ENCODE data around the gene MKS1. TPM values are rescaled to one million over a fixed set of nuclear protein-coding genes. Genes with fewer than 3 reads are reported as not detected.

The MKS1 gene
- total and polyA plus RNA-seq, 5 donors from 2014 or later = 6.2 to 13.4 (median 10.9) TPM

DNA sequence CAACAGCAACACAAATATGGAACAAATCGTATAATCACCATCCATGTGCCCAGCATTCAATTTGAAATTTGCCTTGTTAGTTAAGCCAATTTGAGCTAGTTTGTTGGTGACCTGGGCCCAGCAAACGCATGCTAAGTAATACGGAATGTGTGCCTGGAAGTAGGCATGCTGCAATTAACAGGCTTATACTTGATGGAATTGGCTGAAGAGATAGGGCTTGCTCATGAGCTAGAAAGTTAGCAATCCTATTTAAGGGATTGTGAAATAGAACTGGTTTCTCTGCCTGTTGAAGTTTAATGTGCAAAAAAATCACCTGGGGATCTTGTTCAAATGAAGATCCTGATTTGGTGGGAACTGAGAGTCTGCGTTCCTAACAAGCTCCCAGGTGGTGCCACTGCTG lies 10.8 kb upstream of the MKS1 start:
- H3K27me3 ChIP-seq (ENCODE audit: control insufficient read depth, insufficient read depth, low read length) = peaks cover 9% of the 10 kb centered on the region
- no peak overlapping the region for H3K4me3 Mint-ChIP-seq
- H3K27ac Mint-ChIP-seq = no peak overlapping the region
- no peaks in the 10 kb centered on the region for H3K4me1 Mint-ChIP-seq
- H3K9me3 Mint-ChIP-seq = no peaks in the 10 kb centered on the region
- H3K36me3 Mint-ChIP-seq = no peaks in the 10 kb centered on the region
- H3K27ac ChIP-seq (ENCODE audit: insufficient read depth, low read length, poor library complexity, severe bottlenecking) = no peak overlapping the region
- H3K36me3 ChIP-seq (ENCODE audit: control insufficient read depth, insufficient read depth, low read length) = no peaks in the 10 kb centered on the region
- peaks cover 36% of the 10 kb centered on the region for H3K27me3 Mint-ChIP-seq
- ATAC-seq (ENCODE audit: low read depth in 2 of 2) = no peak
- DNase-seq = no peak
- no peaks in the 10 kb centered on the region for H3K4me1 ChIP-seq (ENCODE audit: control insufficient read depth, insufficient read depth, low read length, poor library complexity, severe bottlenecking)
- H3K4me3 ChIP-seq (ENCODE audit: low read depth, low read length) = no peak overlapping the region
- no peaks in the 10 kb centered on the region for H3K9me3 ChIP-seq (ENCODE audit: control insufficient read depth in 2 of 2, low read length in 2 of 2)

- Mint-ChIP-seq H3K27me3 (peaks cover 33% of the 10 kb centered on the region), H3K4me1 (no peaks in the 10 kb centered on the region), H3K9me3 (no peaks in the 10 kb centered on the region), H3K36me3 (no peaks in the 10 kb centered on the region), H3K27ac (no peak overlapping the region), H3K4me3 (no peak overlapping the region)
- H3K4me1 ChIP-seq (ENCODE audit: control insufficient read depth, insufficient read depth, low read length, poor library complexity, severe bottlenecking) = no peaks in the 10 kb centered on the region
- peaks cover 4% of the 10 kb centered on the region for H3K27me3 ChIP-seq (ENCODE audit: control insufficient read depth, insufficient read depth, low read length)
- ATAC-seq (ENCODE audit: low read depth in 2 of 2) (no peak), DNase-seq (no peak)
- no peak overlapping the region for H3K27ac ChIP-seq (ENCODE audit: insufficient read depth, low read length, poor library complexity, severe bottlenecking)
- no peak overlapping the region for H3K4me3 ChIP-seq (ENCODE audit: low read depth, low read length)
- no peaks in the 10 kb centered on the region for H3K9me3 ChIP-seq (ENCODE audit: control insufficient read depth in 2 of 2, low read length in 2 of 2)
- H3K36me3 ChIP-seq (ENCODE audit: control insufficient read depth, insufficient read depth, low read length) = no peaks in the 10 kb centered on the region
Observed at GRCh38 chr17:58229384-58229783, 10.3 kb upstream of the MKS1 start.

- Histone ChIP-seq H3K27ac (ENCODE audit: insufficient read depth, low read length, poor library complexity, severe bottlenecking) (no peak overlapping the region), H3K9me3 (ENCODE audit: control insufficient read depth in 2 of 2, low read length in 2 of 2) (no peaks in the 10 kb centered on the region), H3K36me3 (ENCODE audit: control insufficient read depth, insufficient read depth, low read length) (no peaks in the 10 kb centered on the region), H3K4me1 (ENCODE audit: control insufficient read depth, insufficient read depth, low read length, poor library complexity, severe bottlenecking) (no peaks in the 10 kb centered on the region), H3K4me3 (ENCODE audit: low read depth, low read length) (no peak overlapping the region), H3K27me3 (ENCODE audit: control insufficient read depth, insufficient read depth, low read length) (peaks cover 4% of the 10 kb centered on the region)
- Mint-ChIP-seq H3K27ac (no peak overlapping the region), H3K4me1 (no peaks in the 10 kb centered on the region), H3K9me3 (no peaks in the 10 kb centered on the region), H3K36me3 (no peaks in the 10 kb centered on the region), H3K27me3 (peaks cover 32% of the 10 kb centered on the region), H3K4me3 (no peak overlapping the region)
- DNase-seq = no peak
- ATAC-seq (ENCODE audit: low read depth in 2 of 2) = no peak
Observed at GRCh38 chr17:58228679-58229078, 9.6 kb upstream of the MKS1 start.

- no peaks in the 10 kb centered on the region for H3K4me1 ChIP-seq (ENCODE audit: control insufficient read depth, insufficient read depth, low read length, poor library complexity, severe bottlenecking)
- H3K9me3 ChIP-seq (ENCODE audit: control insufficient read depth in 2 of 2, low read length in 2 of 2) = no peaks in the 10 kb centered on the region
- peaks cover 4% of the 10 kb centered on the region for H3K27me3 ChIP-seq (ENCODE audit: control insufficient read depth, insufficient read depth, low read length)
- ATAC-seq (ENCODE audit: low read depth in 2 of 2) = no peak
- no peaks in the 10 kb centered on the region for H3K36me3 ChIP-seq (ENCODE audit: control insufficient read depth, insufficient read depth, low read length)
- Mint-ChIP-seq H3K36me3 (no peaks in the 10 kb centered on the region), H3K4me3 (no peak overlapping the region), H3K27me3 (peaks cover 36% of the 10 kb centered on the region), H3K9me3 (no peaks in the 10 kb centered on the region), H3K4me1 (no peaks in the 10 kb centered on the region), H3K27ac (no peak overlapping the region)
- no peak for DNase-seq
- no peak overlapping the region for H3K4me3 ChIP-seq (ENCODE audit: low read depth, low read length)
- H3K27ac ChIP-seq (ENCODE audit: insufficient read depth, low read length, poor library complexity, severe bottlenecking) = no peak overlapping the region
Observed at GRCh38 chr17:58227733-58228132, 8.7 kb upstream of the MKS1 start.

DNA sequence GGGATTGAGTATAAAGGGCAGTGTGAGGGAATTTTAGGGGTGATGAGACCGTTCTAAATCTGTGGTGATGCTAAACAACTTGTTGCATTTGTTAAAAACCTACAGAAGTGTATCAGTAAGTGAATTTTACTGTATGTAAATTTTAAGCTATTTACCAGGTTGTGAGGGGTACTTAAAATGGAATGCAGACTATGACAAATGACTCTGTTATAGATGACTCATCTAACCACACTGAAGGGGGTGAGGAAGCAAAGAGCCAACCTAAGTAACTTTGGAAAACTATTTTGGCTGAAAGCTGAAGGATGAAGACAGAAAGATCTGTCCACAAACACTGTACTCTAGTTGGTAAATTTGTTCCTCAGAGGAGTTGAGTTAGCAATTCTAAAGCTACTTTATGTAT lies 5.3 kb upstream of the MKS1 start:
- H3K27ac Mint-ChIP-seq = no peak overlapping the region
- H3K27me3 ChIP-seq (ENCODE audit: control insufficient read depth, insufficient read depth, low read length) = peaks cover 4% of the 10 kb centered on the region
- no peak for ATAC-seq (ENCODE audit: low read depth in 2 of 2)

GRCh38 chr17:58219789-58220183 lies 731 bp upstream of the MKS1 start:
- H3K36me3 Mint-ChIP-seq = peaks cover 6% of the 10 kb centered on the region
- H3K27me3 Mint-ChIP-seq = peaks cover 19% of the 10 kb centered on the region
- Histone ChIP-seq H3K27ac (ENCODE audit: insufficient read depth, low read length, poor library complexity, severe bottlenecking) (peak overlapping the region; percentile 81), H3K4me3 (ENCODE audit: low read depth, low read length) (peak overlapping the region; percentile 93), H3K27me3 (ENCODE audit: control insufficient read depth, insufficient read depth, low read length) (peaks cover 1% of the 10 kb centered on the region), H3K36me3 (ENCODE audit: control insufficient read depth, insufficient read depth, low read length) (peaks cover 8% of the 10 kb centered on the region), H3K9me3 (ENCODE audit: control insufficient read depth in 2 of 2, low read length in 2 of 2) (no peaks in the 10 kb centered on the region), H3K4me1 (ENCODE audit: control insufficient read depth, insufficient read depth, low read length, poor library complexity, severe bottlenecking) (peaks cover 18% of the 10 kb centered on the region)
- ATAC-seq (ENCODE audit: low read depth in 2 of 2) = no peak
- H3K27ac Mint-ChIP-seq = peak overlapping the region; percentile 96 to 98 (median 97)
- no peak for DNase-seq
- H3K4me1 Mint-ChIP-seq = peaks cover 7 to 30% (median 16%) of the 10 kb centered on the region in 4 donors
- peak overlapping the region; percentile 91 to 97 (median 96) for H3K4me3 Mint-ChIP-seq
- no peaks in the 10 kb centered on the region for H3K9me3 Mint-ChIP-seq

More for the DNA sequence above, 5.3 kb upstream of the MKS1 start:
- H3K4me1 ChIP-seq (ENCODE audit: control insufficient read depth, insufficient read depth, low read length, poor library complexity, severe bottlenecking) = peaks cover 9% of the 10 kb centered on the region
- H3K4me1 Mint-ChIP-seq = peaks cover 2 to 15% (median 6%) of the 10 kb centered on the region in 4 donors
- H3K4me3 Mint-ChIP-seq = no peak overlapping the region
- H3K9me3 ChIP-seq (ENCODE audit: control insufficient read depth in 2 of 2, low read length in 2 of 2) = no peaks in the 10 kb centered on the region
- no peak overlapping the region for H3K27ac ChIP-seq (ENCODE audit: insufficient read depth, low read length, poor library complexity, severe bottlenecking)
- no peak overlapping the region for H3K4me3 ChIP-seq (ENCODE audit: low read depth, low read length)
- H3K9me3 Mint-ChIP-seq = no peaks in the 10 kb centered on the region
- DNase-seq = no peak
- no peaks in the 10 kb centered on the region for H3K36me3 Mint-ChIP-seq
- no peaks in the 10 kb centered on the region for H3K36me3 ChIP-seq (ENCODE audit: control insufficient read depth, insufficient read depth, low read length)
- H3K27me3 Mint-ChIP-seq = peaks cover 35% of the 10 kb centered on the region

- H3K4me1 ChIP-seq (ENCODE audit: control insufficient read depth, insufficient read depth, low read length, poor library complexity, severe bottlenecking) = peaks cover 18% of the 10 kb centered on the region
- H3K27ac ChIP-seq (ENCODE audit: insufficient read depth, low read length, poor library complexity, severe bottlenecking) = peak overlapping the region; percentile 81
- H3K27me3 Mint-ChIP-seq = peaks cover 10% of the 10 kb centered on the region
- no peaks in the 10 kb centered on the region for H3K9me3 ChIP-seq (ENCODE audit: control insufficient read depth in 2 of 2, low read length in 2 of 2)
- no peaks in the 10 kb centered on the region for H3K9me3 Mint-ChIP-seq
- H3K36me3 ChIP-seq (ENCODE audit: control insufficient read depth, insufficient read depth, low read length) = peaks cover 26% of the 10 kb centered on the region
- H3K27ac Mint-ChIP-seq = peak overlapping the region in 2 of 3 donors; percentile 86 to 97
- peaks cover 7 to 30% (median 16%) of the 10 kb centered on the region in 4 donors for H3K4me1 Mint-ChIP-seq
- ATAC-seq (ENCODE audit: low read depth in 2 of 2) (no peak), DNase-seq (no peak)
- H3K4me3 ChIP-seq (ENCODE audit: low read depth, low read length) = no peak overlapping the region
- H3K36me3 Mint-ChIP-seq = peaks cover 18% of the 10 kb centered on the region
- H3K4me3 Mint-ChIP-seq = peak overlapping the region; percentile 60 to 91 (median 78)
- no peaks in the 10 kb centered on the region for H3K27me3 ChIP-seq (ENCODE audit: control insufficient read depth, insufficient read depth, low read length)
Observed at GRCh38 chr17:58217766-58218165, 1.3 kb downstream of the MKS1 start.

GRCh38 chr17:58215685-58216084 lies 3.4 kb downstream of the MKS1 start:
- Histone ChIP-seq H3K4me3 (ENCODE audit: low read depth, low read length) (no peak overlapping the region), H3K4me1 (ENCODE audit: control insufficient read depth, insufficient read depth, low read length, poor library complexity, severe bottlenecking) (peaks cover 18% of the 10 kb centered on the region), H3K27ac (ENCODE audit: insufficient read depth, low read length, poor library complexity, severe bottlenecking) (no peak overlapping the region), H3K27me3 (ENCODE audit: control insufficient read depth, insufficient read depth, low read length) (no peaks in the 10 kb centered on the region), H3K9me3 (ENCODE audit: control insufficient read depth in 2 of 2, low read length in 2 of 2) (no peaks in the 10 kb centered on the region), H3K36me3 (ENCODE audit: control insufficient read depth, insufficient read depth, low read length) (peaks cover 38% of the 10 kb centered on the region)
- DNase-seq (peak in 1 of 3 donors; percentile 12), ATAC-seq (ENCODE audit: low read depth in 2 of 2) (no peak)
- peak overlapping the region in 1 of 4 donors; percentile 91 for H3K4me3 Mint-ChIP-seq
- peaks cover 27% of the 10 kb centered on the region for H3K36me3 Mint-ChIP-seq
- peaks cover 7 to 24% (median 16%) of the 10 kb centered on the region in 4 donors for H3K4me1 Mint-ChIP-seq
- H3K9me3 Mint-ChIP-seq = no peaks in the 10 kb centered on the region
- peaks cover 10% of the 10 kb centered on the region for H3K27me3 Mint-ChIP-seq
- H3K27ac Mint-ChIP-seq = peak overlapping the region in 1 of 3 donors; percentile 48

Measured in CD4-positive, CD25-positive, alpha-beta regulatory T cell (primary cell).